Kidney epithelial cell (primary cell): Measurements from ENCODE around the gene PLXND1. TPM values are rescaled to one million over a fixed set of nuclear protein-coding genes. Genes with fewer than 3 reads are reported as not detected.

Experiments
- DNase-seq: peaks from one replicate; pipeline ENCODE4 v3.0.0-alpha.2; 2010; ENCODE audit warnings: low read depth
- H3K27me3 ChIP-seq: 2 replicates; pipeline ENCODE4 v1.6.0; 2011; ENCODE audit warnings: low read length; ENCODE audit not compliant: control insufficient read depth, insufficient read depth
- H3K36me3 ChIP-seq: 2 replicates; pipeline ENCODE4 v1.5.1; 2011; ENCODE audit warnings: low read length; ENCODE audit not compliant: control insufficient read depth, insufficient read depth
- H3K4me3 ChIP-seq: 2 replicates; pipeline ENCODE4 v1.5.1; 2011; ENCODE audit warnings: low read depth, mild to moderate bottlenecking, control low read depth, low read length
- CTCF ChIP-seq: IDR thresholded peaks from 2 replicates; pipeline ENCODE4 v1.5.1; 2011; ENCODE audit warnings: mild to moderate bottlenecking, moderate library complexity, low read length, control low read depth, inconsistent platforms; ENCODE audit not compliant: insufficient read depth, poor library complexity, severe bottlenecking
- total RNA-seq: library from RNA; depleted of rRNA; stranded (reverse); fragments of >200 nt; gene quantifications from 2 replicates; pipeline ENCODE4 v1.2.3, GENCODE V29; 2015

The PLXND1 gene
- total RNA-seq, 1 donor from 2014 or later = 103 TPM

DNA sequence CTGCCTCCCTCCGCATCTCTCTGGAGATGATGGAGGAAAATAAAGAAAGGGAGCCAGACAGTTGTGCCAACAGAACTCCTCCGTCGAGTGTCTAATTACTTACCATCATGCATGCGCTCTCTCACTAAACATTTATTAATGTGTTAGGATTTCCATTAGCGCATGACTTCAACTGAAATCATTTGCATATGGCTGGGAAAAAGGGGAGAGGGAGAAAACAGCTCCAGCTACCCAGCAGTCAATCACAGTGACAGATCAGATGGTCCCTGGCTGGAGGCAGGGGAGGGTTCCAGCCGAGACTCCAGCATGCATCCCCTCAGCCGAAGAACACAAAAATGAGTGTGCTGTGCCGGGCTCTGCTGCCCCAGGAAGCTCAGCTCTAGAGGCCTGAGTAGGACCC, 84.9 kb downstream of the PLXND1 start:
- H3K27me3 ChIP-seq = no peaks in the 10 kb centered on the region
- no peak for TF ChIP-seq CTCF
- DNase-seq = no peak
- no peaks in the 10 kb centered on the region for H3K36me3 ChIP-seq
- H3K4me3 ChIP-seq = no peak overlapping the region

GRCh38 chr3:129520960-129521359, 85.5 kb downstream of the PLXND1 start:
- H3K4me3 ChIP-seq = no peak overlapping the region
- no peak for TF ChIP-seq CTCF
- no peak for DNase-seq
- no peaks in the 10 kb centered on the region for H3K36me3 ChIP-seq
- H3K27me3 ChIP-seq = no peaks in the 10 kb centered on the region

DNA sequence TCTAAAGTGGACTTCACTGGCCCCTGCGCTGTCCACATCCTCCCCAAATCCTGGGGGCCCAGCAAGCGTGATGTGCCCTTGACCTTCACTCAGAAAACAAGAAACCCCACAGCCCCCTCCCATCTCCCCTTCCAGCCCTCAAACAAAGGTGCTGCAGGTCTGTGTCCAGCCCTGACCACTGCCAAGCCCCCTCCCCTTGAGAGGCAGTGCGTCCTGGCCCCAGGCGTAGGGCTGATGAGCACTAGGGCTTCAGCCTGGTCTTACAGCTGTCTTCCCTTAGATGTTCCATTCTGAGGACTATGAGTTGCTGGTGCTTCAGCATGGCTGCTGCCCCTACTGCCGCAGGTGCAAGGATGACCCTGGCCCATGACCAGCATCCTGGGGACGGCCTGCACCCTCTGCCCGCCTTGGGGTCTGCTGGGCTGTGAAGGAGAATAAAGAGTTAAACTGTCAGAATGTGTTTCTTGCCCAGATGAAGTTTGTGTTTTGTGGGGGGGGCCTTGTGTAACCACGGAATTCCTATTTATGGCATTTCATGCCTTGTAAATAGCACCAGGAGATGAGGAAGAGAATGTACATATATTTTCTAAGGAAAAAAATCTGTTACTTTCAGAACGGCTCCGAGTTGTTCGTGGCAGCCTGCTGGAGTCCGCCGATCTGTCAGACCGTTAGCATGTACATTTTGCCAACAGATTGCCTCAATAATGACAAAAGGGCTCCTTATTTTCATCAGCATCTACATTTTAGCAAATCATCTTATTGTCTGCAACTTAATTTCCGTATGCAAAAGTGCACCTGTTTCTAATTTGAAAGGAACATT, 86.4 kb downstream of the PLXND1 start:
- no peaks in the 10 kb centered on the region for H3K36me3 ChIP-seq

GRCh38 chr3:129519449-129519848, 87.0 kb downstream of the PLXND1 start:
- TF ChIP-seq CTCF = no peak
- no peaks in the 10 kb centered on the region for H3K27me3 ChIP-seq
- no peak overlapping the region for H3K4me3 ChIP-seq
- H3K36me3 ChIP-seq = no peaks in the 10 kb centered on the region
- no peak for DNase-seq

More for the DNA sequence above, 86.4 kb downstream of the PLXND1 start:
- H3K27me3 ChIP-seq = no peaks in the 10 kb centered on the region
- no peak for DNase-seq
- H3K4me3 ChIP-seq = no peak overlapping the region
- no peak for TF ChIP-seq CTCF

- DNase-seq = no peak
- no peak for TF ChIP-seq CTCF
- H3K4me3 ChIP-seq = no peak overlapping the region
- no peaks in the 10 kb centered on the region for H3K36me3 ChIP-seq
- no peaks in the 10 kb centered on the region for H3K27me3 ChIP-seq
Observed at GRCh38 chr3:129518581-129518980, 87.9 kb downstream of the PLXND1 start.
